ENCODE results near the gene GCN1. TPM values are rescaled to one million over a fixed set of nuclear protein-coding genes. Genes with fewer than 3 reads are reported as not detected.

The GCN1 gene
- total RNA-seq, 1 donor from 2014 or later, result 49.0 TPM

DNA sequence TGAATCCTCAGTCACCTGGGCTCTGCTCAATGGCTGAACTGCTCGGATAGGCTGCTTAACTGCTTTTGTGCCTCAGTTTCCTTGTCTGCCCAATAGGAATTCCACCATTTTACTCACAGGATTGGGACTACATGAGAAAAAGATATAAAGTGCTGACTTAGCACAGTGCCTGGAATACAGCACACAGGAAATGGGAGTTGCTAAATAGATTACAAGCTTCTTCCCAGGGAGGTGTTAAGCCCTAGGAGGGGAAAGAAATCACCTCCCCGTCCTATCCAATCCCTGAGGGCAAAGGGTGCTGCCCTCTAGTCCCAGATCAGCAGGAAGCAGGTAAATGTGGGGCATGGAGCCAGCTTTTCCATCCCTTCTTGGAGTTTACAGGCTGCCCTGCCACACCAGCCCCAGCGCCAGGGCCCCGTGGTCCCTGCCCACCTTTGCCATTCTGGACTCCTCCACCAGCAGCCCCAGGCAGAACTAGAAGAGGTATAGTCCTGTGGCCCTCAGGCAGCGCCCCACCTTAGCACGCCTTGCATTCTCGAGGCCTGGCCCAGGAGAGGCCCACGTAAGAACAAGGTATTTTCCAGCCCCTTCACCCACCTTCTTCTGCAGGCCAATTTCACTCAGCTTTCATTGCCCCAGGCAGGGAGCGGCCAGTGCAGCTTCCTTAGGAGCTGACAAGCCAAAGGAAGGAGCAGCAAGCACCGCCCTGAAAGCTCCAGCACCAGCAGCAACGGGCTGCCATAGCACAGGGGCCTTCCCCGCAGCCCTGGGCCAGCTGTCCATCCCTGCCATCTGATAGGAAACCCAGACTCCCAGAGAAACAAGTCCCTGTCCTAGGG, 35.2 kb upstream of the GCN1 start:
- Histone ChIP-seq H3K27me3 (no peaks in the 10 kb centered on the region), H3K9me3 (no peaks in the 10 kb centered on the region), H3K4me1 (peaks cover 51 to 77% of the 10 kb centered on the region in 2 donors), H3K27ac (peak overlapping the region; percentile 89 to 90), H3K4me3 (peak overlapping the region in 1 of 2 donors; percentile 3), H3K36me3 (peaks cover 11 to 13% of the 10 kb centered on the region in 2 donors)
- DNase-seq (ENCODE audit: low spot score in 2 of 2), result no peak
- intact Hi-C loops (cut with DNase I), result no loop called here
- TF ChIP-seq, protein P1, sequence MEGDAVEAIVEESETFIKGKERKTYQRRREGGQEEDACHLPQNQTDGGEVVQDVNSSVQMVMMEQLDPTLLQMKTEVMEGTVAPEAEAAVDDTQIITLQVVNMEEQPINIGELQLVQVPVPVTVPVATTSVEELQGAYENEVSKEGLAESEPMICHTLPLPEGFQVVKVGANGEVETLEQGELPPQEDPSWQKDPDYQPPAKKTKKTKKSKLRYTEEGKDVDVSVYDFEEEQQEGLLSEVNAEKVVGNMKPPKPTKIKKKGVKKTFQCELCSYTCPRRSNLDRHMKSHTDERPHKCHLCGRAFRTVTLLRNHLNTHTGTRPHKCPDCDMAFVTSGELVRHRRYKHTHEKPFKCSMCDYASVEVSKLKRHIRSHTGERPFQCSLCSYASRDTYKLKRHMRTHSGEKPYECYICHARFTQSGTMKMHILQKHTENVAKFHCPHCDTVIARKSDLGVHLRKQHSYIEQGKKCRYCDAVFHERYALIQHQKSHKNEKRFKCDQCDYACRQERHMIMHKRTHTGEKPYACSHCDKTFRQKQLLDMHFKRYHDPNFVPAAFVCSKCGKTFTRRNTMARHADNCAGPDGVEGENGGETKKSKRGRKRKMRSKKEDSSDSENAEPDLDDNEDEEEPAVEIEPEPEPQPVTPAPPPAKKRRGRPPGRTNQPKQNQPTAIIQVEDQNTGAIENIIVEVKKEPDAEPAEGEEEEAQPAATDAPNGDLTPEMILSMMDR (IDR thresholded peaks at IDR 0.05), result no peak

DNA sequence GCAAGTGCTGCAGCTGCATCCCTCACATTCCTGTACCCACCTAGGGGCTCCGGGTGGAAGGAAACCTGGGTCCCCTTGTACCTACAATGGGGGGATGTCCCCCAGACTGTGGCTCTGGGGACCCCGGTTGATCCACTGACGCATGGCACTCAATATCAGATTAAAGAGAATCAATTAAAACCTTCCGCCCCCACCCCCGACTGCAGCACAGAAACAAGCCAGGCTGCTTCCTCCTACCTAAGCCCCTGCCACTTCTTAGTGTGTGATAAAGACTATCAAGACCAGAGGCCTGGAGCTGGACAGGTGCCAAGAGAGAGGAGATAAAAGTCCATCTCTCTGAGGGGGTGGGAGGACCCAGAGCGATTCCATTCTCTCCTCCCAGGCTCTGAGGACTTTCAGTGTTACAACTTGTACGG, 34.6 kb upstream of the GCN1 start:
- no peaks in the 10 kb centered on the region for H3K9me3 ChIP-seq
- H3K27ac ChIP-seq, result peak overlapping the region; percentile 89 to 90
- peaks cover 48 to 78% of the 10 kb centered on the region in 2 donors for H3K4me1 ChIP-seq
- TF ChIP-seq, protein P1 (IDR thresholded peaks at IDR 0.05), result no peak
- peaks cover 11 to 13% of the 10 kb centered on the region in 2 donors for H3K36me3 ChIP-seq
- no peak for DNase-seq (ENCODE audit: low spot score in 2 of 2)
- no peaks in the 10 kb centered on the region for H3K27me3 ChIP-seq
- intact Hi-C loops (cut with DNase I), result no loop called here
- H3K4me3 ChIP-seq, result peak overlapping the region in 1 of 2 donors; percentile 44

DNA sequence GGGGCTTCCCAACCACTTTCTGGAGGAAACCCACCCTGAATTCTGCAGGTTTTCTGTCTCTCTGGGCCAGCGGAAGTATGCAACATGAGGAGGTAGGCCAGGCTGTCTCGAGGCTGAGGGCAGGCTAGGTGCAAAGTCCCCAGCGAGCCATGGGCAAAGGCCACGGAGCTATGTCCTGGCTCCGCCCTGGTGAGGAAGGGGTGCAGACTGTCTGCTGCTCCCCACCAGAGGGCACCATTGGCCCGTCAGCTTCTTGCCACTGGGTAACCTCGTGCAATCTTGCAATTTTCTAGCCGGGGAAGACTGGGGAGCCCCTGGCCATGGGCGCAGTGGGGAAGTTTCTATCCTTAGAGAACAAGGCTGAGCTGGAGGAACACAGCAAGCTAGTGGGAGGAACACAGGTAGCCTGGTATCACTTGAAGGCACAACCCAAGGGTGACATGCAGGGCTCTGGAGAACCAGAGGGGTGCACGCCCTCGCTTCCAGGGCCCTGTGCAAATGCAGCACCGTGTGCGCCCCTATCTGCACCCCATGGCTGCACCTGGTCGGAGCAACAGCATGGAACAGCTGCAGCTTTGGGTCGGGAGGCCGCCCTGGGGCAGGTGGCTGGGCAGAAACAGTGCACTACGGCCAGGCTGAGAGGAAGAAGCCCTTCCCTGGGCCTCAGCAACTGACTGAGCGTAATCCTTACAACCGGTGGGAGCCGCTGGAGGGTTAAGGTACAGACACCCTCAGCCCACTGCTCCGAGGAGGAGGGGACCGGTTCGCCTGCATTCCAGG, 34.0 kb upstream of the GCN1 start:
- Histone ChIP-seq H3K27me3 (no peaks in the 10 kb centered on the region), H3K27ac (peak overlapping the region; percentile 89 to 90), H3K36me3 (peaks cover 16 to 19% of the 10 kb centered on the region in 2 donors), H3K9me3 (no peaks in the 10 kb centered on the region), H3K4me3 (peak overlapping the region in 1 of 2 donors; percentile 44), H3K4me1 (peaks cover 48 to 74% of the 10 kb centered on the region in 2 donors)
- DNase-seq (ENCODE audit: low spot score in 2 of 2), result peak; percentile 57 to 90
- TF ChIP-seq, protein P1 (IDR thresholded peaks at IDR 0.05), result peak; percentile 91 to 97 (median 95)
- intact Hi-C loops (cut with DNase I), result loop anchor here (1.0 kb wide), 1 partner anchor 37 kb away; the partner anchor contains the start of gene PXN

DNA sequence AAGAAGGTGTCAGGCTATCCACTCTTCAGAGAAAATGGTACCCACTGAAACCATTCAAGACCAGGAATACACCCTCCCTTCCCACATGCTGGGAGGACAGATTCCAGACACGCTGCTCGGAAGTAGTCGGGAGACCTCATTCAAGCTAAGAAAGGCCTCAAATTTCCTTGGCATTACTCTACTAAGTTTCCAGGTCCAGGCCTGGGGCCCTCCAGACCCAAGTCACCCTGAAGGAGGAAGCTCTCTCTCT, 33.5 kb upstream of the GCN1 start:
- intact Hi-C loops (cut with DNase I), result loop anchor here (1.0 kb wide), 1 partner anchor 37 kb away; the partner anchor contains the start of gene PXN
- H3K9me3 ChIP-seq, result no peaks in the 10 kb centered on the region
- H3K36me3 ChIP-seq, result peaks cover 21 to 25% of the 10 kb centered on the region in 2 donors
- H3K4me1 ChIP-seq, result peaks cover 48 to 69% of the 10 kb centered on the region in 2 donors
- DNase-seq (ENCODE audit: low spot score in 2 of 2), result no peak
- peak overlapping the region in 1 of 2 donors; percentile 17 for H3K27ac ChIP-seq
- TF ChIP-seq, protein P1 (IDR thresholded peaks at IDR 0.05), result no peak
- H3K4me3 ChIP-seq, result peak overlapping the region in 1 of 2 donors; percentile 44
- no peaks in the 10 kb centered on the region for H3K27me3 ChIP-seq

DNA sequence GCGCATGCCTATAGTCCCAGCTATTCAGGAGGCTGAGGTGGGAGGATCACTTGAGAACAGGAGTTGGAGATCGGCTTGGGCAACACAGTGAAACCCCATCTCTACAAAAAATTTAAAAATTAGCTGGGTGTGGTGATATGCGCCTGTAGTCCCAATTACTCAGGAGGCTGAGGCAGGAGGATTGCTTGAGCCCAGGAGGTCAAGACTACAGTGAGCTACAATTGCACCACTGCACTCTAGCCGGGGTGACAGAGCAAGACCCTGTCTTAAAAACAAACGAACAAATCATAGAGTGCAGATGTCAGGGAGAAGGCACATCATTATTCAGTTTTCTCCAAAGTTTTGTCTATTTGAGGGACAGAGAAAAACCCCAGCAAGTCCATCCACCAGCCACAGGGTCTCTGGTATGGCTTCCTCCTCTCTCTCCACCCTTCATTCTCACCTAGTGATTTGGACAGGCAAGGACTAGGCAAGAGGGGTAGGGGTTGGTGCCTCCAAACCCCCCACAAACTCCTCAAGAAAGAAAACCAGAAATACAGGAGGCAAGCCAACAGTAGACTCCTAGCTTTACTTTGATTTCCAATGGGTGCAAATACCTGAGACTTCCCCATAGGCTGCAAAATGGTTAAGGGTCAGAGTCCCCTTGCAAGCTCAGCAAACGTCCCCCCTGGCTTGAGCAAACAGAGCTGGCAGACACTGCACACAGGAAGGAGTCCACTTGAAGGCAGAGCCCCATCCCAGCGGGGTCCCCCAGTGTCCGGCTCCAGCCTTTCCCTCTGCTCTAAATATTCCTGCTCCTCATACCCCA, 32.9 kb upstream of the GCN1 start:
- Histone ChIP-seq H3K4me1 (peaks cover 46 to 63% of the 10 kb centered on the region in 2 donors), H3K4me3 (no peak overlapping the region), H3K27ac (peak overlapping the region in 1 of 2 donors; percentile 17), H3K27me3 (no peaks in the 10 kb centered on the region), H3K9me3 (no peaks in the 10 kb centered on the region), H3K36me3 (peaks cover 26 to 30% of the 10 kb centered on the region in 2 donors)
- DNase-seq (ENCODE audit: low spot score in 2 of 2), result no peak
- TF ChIP-seq, protein P1 (IDR thresholded peaks at IDR 0.05), result no peak
- intact Hi-C loops (cut with DNase I), result loop anchor here (1.0 kb wide), 1 partner anchor 38 kb away; the partner anchor contains the start of gene PXN

Measured in ascending aorta (tissue), 2 donors.